Adrenal gland (tissue), 5 donors: ENCODE data around the gene MADD.

Source experiments
- CTCF ChIP-seq, 6 experiments: fragments of 450-650 bp in 4 of 6; fragments of 200-600 bp in 2 of 6; sonication (generic) in 1 of 6; IDR thresholded peaks; 1 replicate in 5 of 6; 2 replicates in 1 of 6; pipeline versions ENCODE4 v1.5.1 to v1.8.0; 2016 to 2021; ENCODE audit warnings: antibody characterized with exemption in 6 of 6, mild to moderate bottlenecking in 2 of 6, moderate library complexity in 1 of 6
- POLR2A ChIP-seq, 2 donors: fragments of 450-650 bp; IDR thresholded peaks; one replicate each; pipeline ENCODE4 v1.6.1; 2017; ENCODE audit warnings: antibody characterized with exemption in 2 of 2, mild to moderate bottlenecking in 2 of 2, moderate library complexity in 1 of 2
- donor health status: DM: no; HTN: no; CAD: no.

GRCh38 chr11:47253660-47254059 lies 16.3 kb upstream of the MADD start:
- TF ChIP-seq POLR2A (IDR thresholded peaks at IDR 0.05) (no peak), CTCF (IDR thresholded peaks at IDR 0.05) (no peak)
